Activated CD4-positive, CD25-positive, alpha-beta regulatory T cell (primary cell): ENCODE results near the gene MKI67.

Experiments
- DNase-seq, 4 experiments: peaks; one replicate each; lab custom pipeline; 2025; lab: John Stamatoyannopoulos, UW

The MKI67 gene

DNA sequence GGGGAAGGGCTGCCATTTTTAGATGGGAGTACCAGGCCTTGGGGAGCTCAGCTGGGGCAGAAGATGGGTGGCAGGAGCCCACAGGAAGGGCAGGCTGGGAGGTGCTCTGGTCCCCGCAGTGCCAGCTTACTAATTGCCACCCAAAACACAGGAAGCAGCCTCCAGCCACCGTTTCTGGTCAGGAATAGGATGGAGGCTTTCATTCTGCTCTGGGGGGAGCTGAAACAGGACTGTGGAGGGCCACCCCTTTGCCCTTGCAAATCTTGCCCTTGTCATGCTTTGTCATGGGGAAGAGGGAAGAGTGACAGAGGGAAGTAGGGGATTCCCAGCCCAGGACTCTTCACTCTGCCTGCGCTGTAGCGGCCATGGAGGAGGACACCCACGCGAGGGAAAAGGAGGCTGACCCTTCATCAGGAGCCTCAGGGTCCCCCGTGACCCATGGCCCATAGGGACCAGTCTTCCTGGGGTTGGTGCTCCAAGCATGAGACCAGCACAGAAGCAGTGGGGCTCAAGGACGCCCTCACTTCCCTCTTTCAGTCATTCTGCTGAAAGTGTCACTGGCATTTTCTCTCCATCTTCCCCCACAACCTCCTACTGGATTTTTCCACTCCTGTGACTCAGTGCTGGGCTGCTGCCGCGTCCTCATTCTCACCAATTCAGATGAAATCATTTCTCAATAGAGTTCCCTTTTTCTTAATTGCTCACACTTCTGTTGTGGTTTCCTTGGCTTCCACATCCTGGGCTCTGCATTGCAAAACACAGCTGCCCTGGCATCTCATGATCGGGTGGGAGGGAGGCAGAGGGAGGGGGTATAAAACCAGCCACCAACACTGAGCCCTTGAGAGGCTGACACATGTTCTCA lies 61.9 kb downstream of the MKI67 start:
- peak in 3 of 4 experiments; percentile 26 to 36 (median 30) for DNase-seq

DNA sequence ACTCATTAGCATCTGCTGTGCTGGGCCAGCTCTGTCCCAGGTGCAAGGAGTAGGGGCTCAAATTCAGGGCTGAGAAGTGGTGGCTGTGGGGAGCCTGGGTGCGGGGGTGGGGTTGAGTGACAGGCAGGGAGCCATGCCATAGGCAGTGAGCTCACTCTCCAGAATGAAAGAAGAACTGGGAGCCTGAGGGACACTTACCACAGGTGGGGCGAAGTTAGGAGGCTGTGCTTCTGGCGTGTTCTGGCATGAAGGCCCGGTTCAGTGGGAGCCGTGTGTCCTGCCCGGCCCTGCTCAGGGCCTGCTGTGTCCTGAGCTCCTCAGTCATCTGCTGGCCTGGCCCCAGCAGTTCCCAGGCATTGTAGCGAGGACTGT lies 62.5 kb downstream of the MKI67 start:
- no peak for DNase-seq

DNA sequence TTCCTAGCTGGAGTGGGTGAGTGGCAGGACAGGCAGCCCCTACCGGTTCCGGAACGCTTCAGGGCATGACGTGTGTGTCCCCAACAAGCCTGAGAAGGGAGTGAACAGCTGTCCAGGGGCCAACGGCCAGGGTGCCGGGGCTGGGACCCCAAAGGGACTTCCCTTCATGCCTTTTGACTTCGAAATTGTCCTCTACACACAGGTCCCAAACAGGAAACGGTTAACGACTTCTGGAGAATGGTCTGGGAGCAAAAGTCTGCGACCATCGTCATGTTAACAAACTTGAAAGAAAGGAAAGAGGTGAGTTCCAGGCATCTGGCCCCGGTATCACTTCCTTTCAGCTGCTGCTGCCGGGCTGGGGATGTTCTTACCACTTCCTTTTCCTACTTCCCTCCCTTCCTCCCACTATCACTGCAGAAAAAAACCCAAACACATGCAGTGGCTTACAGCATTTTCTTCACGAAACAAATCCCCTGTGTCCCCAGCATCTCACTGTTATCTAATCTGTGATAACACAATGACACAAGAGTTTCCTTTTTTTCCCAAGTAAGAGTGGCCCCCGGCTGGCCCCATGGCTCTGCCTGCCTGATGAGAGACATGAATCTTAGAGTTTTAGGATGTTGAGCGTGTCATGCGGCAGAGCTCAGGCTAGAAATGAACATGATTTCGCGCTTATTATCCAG lies 63.2 kb downstream of the MKI67 start:
- DNase-seq: peak in 2 of 4 experiments; percentile 14 to 28

DNA sequence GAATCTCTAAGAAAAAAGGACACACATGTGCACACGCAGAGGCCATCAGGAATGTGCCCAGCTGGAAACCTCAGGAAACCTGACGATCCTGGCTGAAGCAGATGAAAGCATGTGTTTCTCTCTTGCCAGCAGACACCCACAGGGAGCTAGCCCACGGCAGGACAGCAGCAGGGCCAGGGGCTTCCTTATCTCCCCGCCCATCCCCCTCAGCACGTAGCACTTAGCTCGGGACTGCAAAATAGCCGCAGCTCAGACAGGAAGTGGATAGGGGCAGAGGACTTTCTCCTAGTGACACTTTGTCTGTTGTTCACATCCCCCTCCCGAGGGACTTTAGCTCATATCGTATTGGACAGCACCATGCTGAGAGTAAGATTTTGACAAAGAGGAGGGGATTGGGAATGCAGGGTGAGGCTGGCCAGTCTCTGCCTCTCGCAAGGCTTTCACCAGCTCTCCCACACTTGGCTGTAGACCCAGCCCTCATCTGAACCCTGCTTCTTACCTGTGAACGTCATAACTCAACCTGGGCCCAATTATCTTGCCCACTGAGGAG lies 63.8 kb downstream of the MKI67 start:
- no peak for DNase-seq

DNA sequence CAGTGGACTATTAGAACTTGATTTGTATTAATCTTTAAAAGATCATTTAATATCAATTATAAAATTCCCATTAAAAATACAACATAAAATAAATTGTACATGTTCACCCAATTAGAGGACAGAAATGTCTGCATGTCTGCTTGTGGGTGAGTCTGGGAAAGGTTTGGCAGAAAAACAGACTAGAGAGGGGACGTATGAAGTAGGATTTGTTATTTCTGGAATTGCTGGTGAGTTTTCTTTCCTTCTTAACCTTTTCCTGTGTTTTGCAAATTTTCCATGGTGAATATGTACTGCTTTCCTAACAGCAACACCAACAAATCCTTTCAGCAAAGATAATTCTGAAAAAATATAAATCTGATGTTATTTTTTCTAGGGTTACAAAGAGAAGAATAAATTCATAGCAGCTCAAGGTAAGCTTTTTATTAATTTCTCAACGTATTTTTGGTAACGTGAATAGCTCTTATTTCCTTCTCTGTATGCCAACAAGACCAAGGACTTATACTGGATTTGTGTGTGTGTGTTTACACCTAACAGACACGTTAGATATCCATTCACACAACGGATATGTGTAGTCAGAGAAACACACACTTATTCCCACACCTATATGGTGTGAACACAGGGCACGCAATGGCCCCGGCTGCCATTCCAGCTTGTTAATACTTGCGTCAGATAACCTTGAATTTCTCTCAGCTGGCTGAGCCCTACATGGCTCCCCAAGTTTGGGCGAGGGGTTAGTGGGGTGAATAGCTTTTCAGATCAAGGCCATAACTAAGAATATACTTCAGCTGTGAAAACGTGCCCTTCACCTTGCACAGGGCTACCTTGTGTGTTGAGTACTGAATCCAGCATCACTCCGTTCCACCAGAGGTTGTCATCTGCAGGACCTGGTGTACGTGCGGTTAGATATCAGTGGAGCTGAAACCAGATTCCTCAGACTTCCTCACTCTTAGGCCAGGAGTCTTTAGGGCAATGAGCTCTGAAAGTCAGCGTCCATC lies 64.6 kb downstream of the MKI67 start:
- DNase-seq: no peak

DNA sequence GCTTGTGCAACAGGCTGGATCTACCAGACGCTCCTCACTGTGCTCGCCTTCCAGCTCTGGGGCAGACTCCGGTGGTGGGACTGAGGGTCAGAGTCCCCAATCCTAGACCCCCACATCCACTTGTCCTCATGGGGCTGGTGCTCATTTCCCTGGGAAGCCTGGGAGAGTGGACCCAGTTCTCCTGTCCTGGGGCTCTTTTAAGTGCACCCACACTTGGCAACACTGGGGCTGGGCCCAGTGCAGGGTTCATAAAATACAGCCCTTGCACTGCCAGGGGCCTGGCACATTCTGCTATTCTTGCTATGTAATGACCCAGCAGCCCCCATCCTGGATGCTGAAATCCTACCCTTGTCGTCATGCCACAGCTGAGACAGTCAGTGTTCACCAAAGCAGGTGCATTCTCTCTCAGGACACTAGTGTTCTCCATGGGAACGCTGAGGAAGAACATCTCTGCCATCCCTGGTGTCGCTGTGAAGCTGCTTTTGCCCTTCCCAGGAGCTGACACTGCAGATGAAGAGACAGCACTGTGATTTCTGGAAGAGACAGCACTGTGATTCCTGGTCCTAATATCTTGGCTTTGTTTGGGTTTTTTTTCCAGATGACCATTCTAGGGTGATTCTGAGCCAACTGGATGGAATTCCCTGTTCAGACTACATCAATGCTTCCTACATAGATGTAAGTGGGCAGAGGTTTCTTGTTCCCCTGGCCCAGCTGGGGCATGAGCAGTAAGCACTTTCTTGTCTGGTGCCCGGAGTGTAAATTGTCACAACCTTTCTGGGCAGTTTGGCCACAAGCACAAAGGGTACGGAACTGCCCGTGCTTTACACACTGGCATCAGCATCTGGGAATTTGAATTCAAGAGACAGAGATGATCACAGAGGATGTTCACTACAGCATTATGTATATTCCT lies 65.6 kb downstream of the MKI67 start:
- DNase-seq: no peak

DNA sequence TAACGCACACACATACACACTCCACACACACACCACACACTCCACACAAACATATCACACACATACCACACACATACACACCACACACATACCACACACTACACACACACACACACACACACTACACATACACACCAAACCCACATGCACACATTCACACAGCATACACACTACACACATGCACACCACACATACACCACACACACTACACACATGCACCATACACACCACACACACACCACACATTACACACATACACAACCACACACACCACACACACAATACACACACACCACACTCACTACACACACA lies 66.3 kb downstream of the MKI67 start:
- no peak for DNase-seq

DNA sequence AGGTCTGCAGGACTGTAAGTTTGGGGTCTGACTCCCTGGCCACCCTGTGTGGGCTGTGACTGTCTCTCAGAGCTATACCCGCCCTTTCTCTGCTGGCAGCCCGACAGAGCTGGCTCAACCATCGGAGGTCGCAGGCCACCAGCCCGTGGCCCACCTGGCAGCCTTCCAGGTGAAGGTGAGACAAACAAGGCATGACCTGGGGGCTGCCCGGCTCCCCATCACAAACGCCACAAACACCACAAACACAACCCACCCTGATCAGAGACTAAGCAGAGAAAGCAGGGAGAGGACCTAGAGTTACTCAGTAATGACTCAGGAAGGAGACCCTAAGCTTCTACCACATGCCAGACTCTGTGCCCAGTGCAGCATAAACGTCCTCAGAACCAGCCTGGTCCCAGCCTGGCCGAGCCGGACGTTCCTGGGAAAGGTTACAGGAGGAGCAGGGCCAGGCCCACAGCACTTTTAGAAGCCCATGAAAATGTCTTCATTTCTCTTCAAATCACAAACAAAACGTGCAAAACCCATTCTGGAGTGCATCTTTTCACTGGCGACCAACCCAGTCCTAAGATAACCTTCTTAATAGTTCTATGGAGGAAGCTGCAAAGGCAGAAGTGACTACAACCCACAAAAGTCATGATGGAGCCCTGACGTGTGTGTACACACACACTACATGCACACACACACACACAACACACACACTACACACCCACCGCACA lies 66.8 kb downstream of the MKI67 start:
- DNase-seq: no peak

DNA sequence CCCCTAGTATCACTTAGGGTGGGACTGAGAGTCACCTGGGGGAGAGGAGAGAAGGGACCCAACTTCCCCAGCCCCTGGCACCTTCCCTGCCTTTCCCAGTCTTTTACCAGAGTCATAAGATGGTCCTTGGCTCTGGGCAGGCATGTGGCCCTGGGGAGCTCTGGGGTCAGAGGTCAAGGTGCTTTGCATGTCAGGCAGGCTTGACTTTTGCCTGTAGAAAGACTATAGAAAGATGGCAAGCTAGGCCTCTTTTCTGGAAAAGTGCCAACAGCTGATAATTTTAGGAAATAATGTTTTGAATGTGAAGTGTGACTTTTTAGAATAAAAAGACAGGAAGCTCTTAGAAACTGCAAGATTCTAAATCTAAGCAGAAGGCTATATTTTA lies 67.5 kb downstream of the MKI67 start:
- no peak for DNase-seq

DNA sequence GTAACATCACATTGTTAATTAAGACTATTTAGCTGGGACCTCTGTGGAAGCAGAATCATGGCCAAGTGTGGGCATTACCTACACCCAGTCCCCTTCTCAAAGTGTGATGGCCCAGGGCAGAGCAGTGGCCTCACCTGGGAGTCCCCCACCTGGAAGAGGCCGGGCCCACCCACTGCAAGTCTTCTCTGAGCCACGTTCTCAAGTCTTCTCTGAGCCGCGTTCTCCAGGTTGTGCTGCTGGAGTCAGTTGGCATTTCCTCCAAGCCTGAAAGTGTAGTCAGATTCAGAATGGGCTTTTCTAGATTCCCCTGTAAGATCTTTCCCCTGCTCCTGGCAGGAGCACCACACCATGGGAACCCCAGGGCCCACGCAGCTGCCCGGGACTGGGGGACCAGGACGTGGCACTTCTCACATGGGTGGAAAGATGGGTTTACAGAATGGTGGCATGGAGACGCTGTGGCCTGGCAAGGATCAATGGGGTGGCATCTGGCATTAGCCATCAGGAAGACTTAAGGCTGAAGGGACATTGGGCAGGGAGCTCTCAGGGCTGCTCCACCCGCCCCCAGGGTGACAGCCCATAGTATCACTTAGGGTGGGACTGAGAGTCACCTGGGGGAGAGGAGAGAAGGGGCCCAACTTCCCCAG lies 68.0 kb downstream of the MKI67 start:
- DNase-seq: no peak

DNA sequence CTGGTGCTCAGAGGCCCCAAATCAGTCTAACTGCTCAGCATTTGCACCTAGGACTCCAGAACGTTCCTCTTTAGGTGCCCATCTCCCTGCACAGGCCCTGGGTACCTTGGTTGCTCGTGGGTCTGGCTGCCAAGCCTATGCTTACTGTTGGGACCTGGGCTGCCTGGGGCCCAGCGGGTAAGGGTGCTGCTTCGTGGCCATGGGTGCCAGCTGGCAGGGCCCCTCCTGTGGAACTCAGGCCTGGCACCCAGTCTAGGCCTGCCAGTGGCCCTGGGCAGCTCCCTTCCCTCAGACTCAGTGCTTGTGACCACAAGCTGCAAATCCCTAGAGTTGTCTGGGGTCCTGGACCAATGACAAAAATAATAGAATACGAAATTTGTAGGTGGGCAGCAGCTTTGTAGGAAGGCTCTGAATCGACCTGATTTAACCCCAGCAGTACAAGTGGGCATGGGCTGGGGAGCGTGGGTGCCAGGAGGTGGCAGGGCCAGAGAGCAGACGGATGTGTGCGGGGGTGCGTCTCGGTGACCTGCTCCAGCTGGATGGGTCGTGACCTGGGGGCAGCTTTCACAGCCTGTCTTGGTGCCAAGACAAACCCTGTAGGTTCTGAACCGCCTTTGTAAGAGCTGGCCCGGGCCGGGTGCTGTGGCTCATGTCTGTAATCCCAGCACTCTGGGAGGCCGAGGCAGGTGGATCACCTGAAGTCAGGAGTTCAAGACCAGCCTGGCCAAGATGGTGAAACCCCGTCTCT lies 69.7 kb downstream of the MKI67 start:
- DNase-seq: no peak

DNA sequence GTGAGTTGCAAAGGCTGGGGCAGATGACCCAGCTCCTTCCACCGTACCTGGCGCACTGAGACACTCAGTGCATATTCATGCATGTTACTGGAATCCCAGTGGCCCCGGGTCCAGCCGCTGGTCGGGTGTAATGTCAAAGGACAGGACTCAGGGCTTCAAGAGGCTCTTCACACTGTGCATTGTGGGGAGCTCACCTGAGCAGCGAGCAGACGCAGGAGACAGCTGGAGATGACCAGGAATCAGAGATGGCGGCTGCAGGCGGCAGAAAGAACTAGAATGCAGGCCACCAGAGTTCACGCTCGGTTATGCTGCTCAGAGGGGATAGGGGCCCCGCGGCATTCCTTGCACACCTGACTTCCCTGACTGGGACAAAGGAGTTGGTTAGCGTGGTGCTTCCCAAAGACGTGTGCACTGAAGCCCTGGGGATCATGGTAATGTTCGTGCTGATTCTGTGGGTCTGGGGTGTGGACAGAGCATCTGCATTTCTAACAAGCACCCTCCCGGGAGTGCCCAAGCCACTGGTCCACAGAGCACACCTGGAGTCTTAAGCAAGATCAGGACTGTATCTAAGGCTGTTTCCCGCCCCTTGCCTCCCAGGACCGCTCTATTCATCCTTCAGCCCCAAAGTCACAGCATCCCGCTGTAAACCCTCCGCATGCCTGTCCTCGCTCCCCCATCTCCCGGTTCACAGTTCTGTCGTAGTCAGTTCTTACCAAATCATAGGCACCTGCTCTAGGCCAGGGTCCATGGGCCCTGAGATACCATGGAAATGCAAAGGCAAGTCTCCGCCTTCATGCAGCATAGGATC lies 71.0 kb downstream of the MKI67 start:
- DNase-seq: no peak

DNA sequence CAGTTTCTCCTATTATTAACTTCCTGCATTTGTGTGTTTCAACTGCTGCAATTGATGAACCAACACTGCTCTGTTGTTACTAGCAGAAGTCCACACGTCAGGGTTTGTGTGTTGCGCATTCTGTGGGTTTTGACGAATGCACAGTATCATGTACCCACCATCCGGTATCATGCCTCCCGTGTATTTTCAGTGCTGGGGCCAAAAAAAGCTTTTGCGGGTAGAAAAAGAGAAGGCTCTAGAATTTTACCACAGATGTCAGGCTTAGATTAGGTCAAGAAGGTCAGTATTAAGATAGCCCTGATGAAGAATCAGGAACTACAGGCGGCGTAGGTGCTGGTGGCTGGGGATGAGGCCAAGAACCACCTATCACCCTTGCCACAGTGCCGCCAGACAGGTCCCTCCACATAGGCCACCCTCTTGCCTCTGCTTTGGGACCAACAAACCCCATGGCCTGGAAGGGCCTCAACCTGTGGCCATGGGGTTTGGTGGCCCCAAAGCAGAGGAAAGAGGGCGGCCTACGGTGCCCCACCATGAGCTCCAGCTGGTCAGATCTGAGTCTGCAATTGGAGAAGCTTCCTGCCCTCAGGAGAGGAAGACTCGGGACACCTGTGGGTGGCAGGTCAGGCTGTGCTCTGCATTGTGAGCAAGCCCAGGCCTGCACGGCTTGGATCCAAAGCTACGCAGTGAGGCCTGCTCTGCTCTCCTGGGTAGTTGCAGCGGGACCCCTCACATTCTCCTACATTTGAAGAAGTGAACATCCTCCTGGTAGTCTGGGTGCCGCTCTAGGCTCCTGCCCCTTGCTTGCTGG lies 71.9 kb downstream of the MKI67 start:
- DNase-seq: no peak

DNA sequence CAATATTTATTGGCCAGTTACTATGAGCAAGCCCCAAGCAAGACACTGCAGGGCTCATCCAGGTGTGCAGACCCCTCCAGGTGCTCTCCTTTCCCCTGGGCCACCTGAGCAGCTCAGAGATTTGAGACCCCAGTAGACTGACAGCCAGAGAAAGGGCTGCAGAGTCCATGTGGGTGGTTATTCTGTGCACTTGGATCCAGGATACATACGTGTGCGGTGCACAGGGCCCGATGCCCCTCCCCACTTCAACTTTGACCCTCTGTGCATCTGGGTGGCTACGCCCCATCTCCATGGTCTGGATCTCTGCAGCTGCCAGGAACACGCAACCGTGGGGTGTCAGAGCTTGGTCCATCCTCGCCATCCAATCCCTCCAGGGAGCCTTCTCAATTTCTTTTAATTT lies 72.9 kb downstream of the MKI67 start:
- DNase-seq: no peak

DNA sequence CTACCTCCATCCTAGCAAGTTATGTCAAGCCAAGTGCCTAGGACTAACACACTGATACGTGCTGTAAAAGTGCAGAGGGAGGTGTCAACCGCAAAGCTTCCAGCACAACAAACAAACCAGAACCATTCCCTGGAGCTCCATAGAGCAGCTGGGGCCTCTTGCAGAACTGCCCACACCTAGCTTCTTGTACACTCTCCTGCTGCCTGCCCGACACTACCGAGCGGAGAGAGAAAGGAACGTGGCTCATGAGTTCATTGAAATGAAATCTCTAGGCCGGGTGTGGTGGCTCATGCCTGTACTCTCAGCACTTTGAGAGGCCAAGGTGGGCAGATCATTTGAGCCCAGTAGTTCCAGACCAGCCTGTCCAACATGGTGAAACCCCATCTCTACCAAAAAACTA lies 73.5 kb downstream of the MKI67 start:
- no peak for DNase-seq

DNA sequence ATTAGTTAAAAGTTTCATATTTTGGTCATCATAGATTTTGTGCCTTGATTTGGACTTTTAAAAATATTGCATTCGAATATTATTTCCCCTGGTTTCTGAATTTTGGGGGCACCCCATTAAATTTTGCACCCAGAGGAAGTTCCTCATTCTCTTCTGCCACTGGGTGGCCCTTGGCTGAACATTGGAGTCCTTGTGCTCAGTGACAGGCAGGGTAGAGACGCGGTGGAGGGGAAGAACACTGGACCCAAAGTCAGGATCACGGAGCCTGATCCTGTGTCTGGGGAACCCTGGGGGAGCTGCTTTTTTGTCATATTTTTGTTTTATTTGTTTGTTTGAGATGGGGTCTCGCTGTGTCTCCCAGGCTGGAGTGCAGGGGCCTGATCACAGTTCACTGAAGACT lies 74.7 kb downstream of the MKI67 start:
- DNase-seq: no peak

DNA sequence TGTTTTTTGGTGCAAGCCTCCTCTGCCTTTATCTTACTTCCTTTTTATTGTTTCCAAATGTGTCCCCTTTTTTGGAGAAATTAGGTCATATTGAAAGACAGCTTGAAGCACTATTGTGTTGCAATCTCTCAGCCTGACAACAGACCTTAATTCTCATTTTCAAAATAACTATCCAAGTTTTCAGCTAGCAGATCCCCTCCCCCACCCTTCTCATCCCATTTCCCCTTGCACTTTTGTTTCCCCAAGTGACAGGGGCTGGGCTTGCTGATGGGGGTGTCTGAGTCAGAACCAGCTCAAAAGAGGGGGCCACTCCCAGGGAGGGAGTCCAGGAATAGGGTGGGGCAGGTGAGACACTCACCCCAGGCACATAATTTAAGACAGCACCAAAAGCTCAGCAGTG lies 75.3 kb downstream of the MKI67 start:
- no peak for DNase-seq

DNA sequence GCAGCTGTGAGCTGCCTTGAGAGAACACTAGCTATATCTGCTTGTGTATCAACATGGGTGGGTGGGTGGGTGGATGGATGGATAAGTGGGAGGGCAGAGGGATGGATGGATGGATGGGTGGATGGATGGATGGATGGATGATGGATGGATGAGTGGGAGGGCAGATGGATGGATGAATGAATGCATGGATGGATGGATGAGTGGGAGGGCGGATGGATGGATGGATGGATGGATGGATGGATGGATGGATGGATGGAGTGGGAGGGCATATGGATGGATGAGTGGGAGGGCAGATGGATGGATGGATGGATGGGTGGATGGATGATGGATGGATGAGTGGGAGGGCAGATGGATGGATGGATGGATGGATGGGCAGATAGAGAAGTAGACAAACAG lies 76.1 kb downstream of the MKI67 start:
- DNase-seq: no peak
